Pancreas (tissue), 10 donors: ENCODE measurements around the gene RCAN1. TPM values are rescaled to one million over a fixed set of nuclear protein-coding genes. Genes with fewer than 3 reads are reported as not detected.

Experiments used
- ATAC-seq, 4 donors: fragments of 200-7000 bp; cut with Tn5 transposase; one replicate each; pipeline versions ENCODE4 v1.8.0 to v1.9.1; 2020; ENCODE audit warnings: mild to moderate bottlenecking in 4 of 4, moderate library complexity in 4 of 4
- DNase-seq, 6 donors: peaks; one replicate each; pipeline ENCODE4 v3.0.0-alpha.2; 2020
- FAIRE-seq: peaks from 2 replicates; lab custom pipeline; 2012; peaks lifted over from hg19 to GRCh38; lab: Jason Lieb, UNC
- H3K27ac ChIP-seq, 4 donors: fragments of 200-600 bp; sonication (generic); 1 replicate in 3 of 4; 2 replicates in 1 of 4; pipeline versions ENCODE4 v1.5.0 to v1.8.0; 2020
- H3K27me3 ChIP-seq, 4 donors: fragments of 200-600 bp; one replicate each; pipeline ENCODE4 v1.8.0; 2021
- H3K36me3 ChIP-seq, 3 donors: fragments of 200-600 bp; sonication (generic) in 1 of 3; one replicate each; pipeline versions ENCODE4 v1.5.0 to v1.8.0; 2020 to 2021
- H3K4me1 ChIP-seq, 3 donors: fragments of 200-600 bp; one replicate each; pipeline ENCODE4 v1.8.0; 2021
- H3K4me3 ChIP-seq, 4 donors: fragments of 200-600 bp; sonication (generic) in 2 of 4; one replicate each; pipeline versions ENCODE4 v1.5.0 to v1.8.0; 2020 to 2021
- H3K9me3 ChIP-seq, 4 donors: fragments of 200-600 bp; one replicate each; pipeline ENCODE4 v1.8.0; 2021
- CTCF ChIP-seq, 4 donors: fragments of 200-600 bp; sonication (generic) in 3 of 4; IDR thresholded peaks; one replicate each; pipeline versions ENCODE4 v1.5.0 to v1.8.0; 2021; ENCODE audit warnings: antibody characterized with exemption in 4 of 4
- WGBS, 2 donors: extraction: QIAGEN DNeasy Blood & Tissue Kit; methylation state at CpG; one replicate each; pipeline ENCODE4 v1.1.7; 2013; 5-methylcytosine and 5-hydroxymethylcytosine counted together
- intact Hi-C, 3 donors: fragments of 100-400 bp; cut with DNase I; formaldehyde crosslinking; loops; one replicate each; pipeline versions ENCODE4 v1.11.1 to v1.14.2; 2022
- polyA plus RNA-seq, 2 donors: library from polyadenylated mRNA; stranded (reverse); fragments of 200-250 nt; gene quantifications; one replicate each; pipeline ENCODE4 v1.2.3, GENCODE V29; 2013
- total RNA-seq, 6 donors: library from RNA; stranded (reverse); fragmentation: NEBNext Ultra II Directional in 4 of 6; extraction: Animal tissue kit (Norgen Biotek cat#: 25700) in 4 of 6; gene quantifications; one replicate each; pipeline versions ENCODE4 v1.2.1 to v1.2.4, GENCODE V29; 2021 to 2023
- donor health status: healthy with polysubstance abuse.
- donor health status: DM: no; HTN: no; CAD: no; lungs with moderate emphysema.
- donor health status: DM: no; HTN: no; CAD: no.
- donor health status: control.
- donor health status: control.
- donor health status: Bipolar disorder and iron deficiency.
- donor health status: DM: yes; HTN: yes; CAD: no.
- donor health status: DM: no; HTN: no; CAD: no.
- donor health status: DM: no; HTN: no; CAD: no.
- donor health status: DM: yes; HTN: yes; CAD: no.

The RCAN1 gene
- total and polyA plus RNA-seq, 8 donors, result 9.5 to 19.7 (median 14.7) TPM

DNA sequence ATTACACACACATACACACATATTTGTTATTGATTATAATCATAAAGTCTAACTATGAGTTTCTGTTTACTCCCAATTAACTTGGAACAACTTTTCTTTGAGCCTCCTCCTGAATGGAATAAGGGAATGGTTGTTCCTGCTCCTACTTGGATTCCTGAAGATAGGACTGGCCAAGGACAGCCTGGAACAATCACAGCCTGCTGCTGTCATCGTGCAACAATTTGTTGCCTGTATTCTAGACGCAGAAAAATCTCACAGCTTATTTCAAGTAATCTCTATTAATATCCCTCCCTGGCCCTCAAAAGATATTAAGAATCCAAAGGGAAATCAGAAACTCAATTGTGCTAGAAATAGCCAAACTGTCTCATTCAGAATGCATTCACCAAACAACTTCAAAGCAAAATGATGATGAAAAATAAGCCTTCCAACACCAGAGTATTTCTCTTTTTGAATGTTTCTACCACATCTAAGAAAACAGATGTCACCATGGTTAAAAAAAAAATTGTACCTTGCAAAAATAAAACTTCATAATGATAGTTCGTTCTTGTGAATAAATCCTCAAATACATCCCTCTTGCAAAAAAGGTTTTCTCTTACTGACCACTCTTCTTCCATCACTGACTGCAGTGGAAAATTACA is 30.9 kb downstream of the RCAN1 start:
- WGBS, 2 donors, result 54 to 59% methylated on average over 3 of the region's 3 CpGs
- no peak overlapping the region for H3K4me3 ChIP-seq
- no peaks in the 10 kb centered on the region for H3K27me3 ChIP-seq
- ATAC-seq (peak in 1 of 4 donors; percentile 10), DNase-seq (no peak), FAIRE-seq (no peak)
- no peak overlapping the region for H3K27ac ChIP-seq
- no peaks in the 10 kb centered on the region for H3K4me1 ChIP-seq
- TF ChIP-seq CTCF (IDR thresholded peaks at IDR 0.05), result no peak
- H3K36me3 ChIP-seq, result no peaks in the 10 kb centered on the region
- intact Hi-C loops, result no loop called here
- H3K9me3 ChIP-seq, result no peaks in the 10 kb centered on the region

DNA sequence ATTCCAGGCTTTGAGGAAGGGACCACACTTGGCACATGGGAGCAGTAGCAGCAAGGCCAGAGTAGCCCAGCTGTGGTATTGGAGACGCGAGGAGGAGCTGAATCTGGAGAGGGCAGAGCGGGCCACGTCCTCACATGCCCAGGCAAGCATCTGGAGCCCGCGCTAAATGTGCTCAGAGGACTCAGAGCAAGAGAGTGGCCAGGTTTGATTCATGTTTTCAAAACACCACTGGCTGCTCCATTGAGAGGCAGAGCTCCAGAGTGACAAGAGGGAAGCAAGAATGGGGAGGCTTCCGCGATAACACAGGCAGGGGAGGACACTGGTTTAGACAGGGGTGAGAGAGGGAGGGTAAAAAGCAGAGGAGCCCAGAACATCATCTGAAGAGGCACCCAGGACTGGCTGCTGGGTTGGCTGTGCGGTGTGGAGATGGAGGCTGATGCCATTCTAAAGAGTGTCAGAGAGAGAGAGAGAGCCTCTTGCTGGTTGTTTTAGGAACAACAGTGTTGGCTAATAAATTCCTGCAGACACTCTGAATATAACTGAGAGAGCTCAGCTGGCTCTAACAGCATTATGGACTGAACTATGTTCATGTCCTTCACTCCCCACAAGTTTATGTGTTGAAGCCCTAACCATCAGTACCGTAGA is 32.3 kb downstream of the RCAN1 start:
- Histone ChIP-seq H3K4me1 (no peaks in the 10 kb centered on the region), H3K27me3 (no peaks in the 10 kb centered on the region), H3K4me3 (no peak overlapping the region), H3K27ac (no peak overlapping the region), H3K9me3 (no peaks in the 10 kb centered on the region), H3K36me3 (no peaks in the 10 kb centered on the region)
- DNase-seq (no peak), ATAC-seq (peak; percentile 56 to 79 (median 69)), FAIRE-seq (no peak)
- TF ChIP-seq CTCF (IDR thresholded peaks at IDR 0.05), result no peak
- 91 to 96% methylated on average over 10 of the region's 10 CpGs for WGBS, 2 donors
- intact Hi-C loops, result no loop called here

- intact Hi-C loops, result no loop called here
- H3K27ac ChIP-seq, result peak overlapping the region in 3 of 4 donors; percentile 1 to 64 (median 55)
- DNase-seq, result peak in 3 of 6 donors; percentile 53 to 76 (median 62)
- no peak for TF ChIP-seq CTCF (IDR thresholded peaks at IDR 0.05)
- H3K4me3 ChIP-seq, result no peak overlapping the region
- no peaks in the 10 kb centered on the region for H3K9me3 ChIP-seq
- H3K4me1 ChIP-seq, result peaks cover 0 to 8% (median 0%) of the 10 kb centered on the region in 3 donors
- no peaks in the 10 kb centered on the region for H3K27me3 ChIP-seq
- no peak for FAIRE-seq
- peak; percentile 56 to 85 (median 79) for ATAC-seq
- 41% methylated on average over 9 of the region's 9 CpGs for WGBS, 2 donors
- H3K36me3 ChIP-seq, result no peaks in the 10 kb centered on the region
Measured at GRCh38 chr21:34580181-34580700, 34.7 kb downstream of the RCAN1 start.

GRCh38 chr21:34579411-34579810 is 35.5 kb downstream of the RCAN1 start:
- ATAC-seq, result no peak
- Histone ChIP-seq H3K27me3 (no peaks in the 10 kb centered on the region), H3K36me3 (no peaks in the 10 kb centered on the region), H3K27ac (peak overlapping the region in 3 of 4 donors; percentile 1 to 64 (median 55)), H3K4me3 (no peak overlapping the region), H3K4me1 (peaks cover 0 to 8% (median 0%) of the 10 kb centered on the region in 3 donors), H3K9me3 (no peaks in the 10 kb centered on the region)
- DNase-seq, result no peak
- intact Hi-C loops, result no loop called here
- 82 to 89% methylated on average over 1 of the region's 1 CpG for WGBS, 2 donors
- TF ChIP-seq CTCF (IDR thresholded peaks at IDR 0.05), result no peak
- FAIRE-seq, result no peak
